Heart left ventricle (tissue), 16 donors: Measurements from ENCODE around the gene CELF2. TPM values are rescaled to one million over a fixed set of nuclear protein-coding genes. Genes with fewer than 3 reads are reported as not detected.

ENCODE experiments used
- ATAC-seq, 4 donors: fragments of 200-7000 bp; cut with Tn5 transposase; one replicate each; pipeline ENCODE4 v1.9.1; 2020 to 2022; ENCODE audit warnings: moderate library complexity in 4 of 4, mild to moderate bottlenecking in 3 of 4, moderate number of reproducible peaks in 1 of 4
- DNase-seq, 5 donors: peaks; one replicate each; pipeline ENCODE4 v3.0.0-alpha.2; 2020
- H3K27ac ChIP-seq, 12 donors: fragments of 200-600 bp; sonication (generic) in 4 of 12; one replicate each; pipeline versions ENCODE4 v1.5.0 to v1.8.0; 2016 to 2022; ENCODE audit warnings: mild to moderate bottlenecking in 2 of 12
- H3K27me3 ChIP-seq, 9 donors: fragments of 200-600 bp; sonication (generic) in 2 of 9; one replicate each; pipeline versions ENCODE4 v1.5.1 to v1.8.0; 2016 to 2022; ENCODE audit warnings: mild to moderate bottlenecking in 3 of 9
- H3K36me3 ChIP-seq, 9 donors: fragments of 200-600 bp; sonication (generic) in 2 of 9; one replicate each; pipeline versions ENCODE4 v1.5.0 to v1.8.0; 2018 to 2022; ENCODE audit warnings: mild to moderate bottlenecking in 2 of 9
- H3K4me1 ChIP-seq, 12 donors: fragments of 200-600 bp; sonication (generic) in 4 of 12; one replicate each; pipeline versions ENCODE4 v1.5.0 to v1.8.0; 2016 to 2022; ENCODE audit warnings: mild to moderate bottlenecking in 3 of 12
- H3K4me3 ChIP-seq, 12 donors: fragments of 200-600 bp; sonication (generic) in 4 of 12; one replicate each; pipeline versions ENCODE4 v1.5.0 to v1.8.0; 2017 to 2022; ENCODE audit warnings: mild to moderate bottlenecking in 9 of 12, moderate library complexity in 4 of 12
- H3K9me3 ChIP-seq, 12 donors: fragments of 200-600 bp; sonication (generic) in 4 of 12; one replicate each; pipeline versions ENCODE4 v1.5.0 to v1.8.0; 2016 to 2022; ENCODE audit warnings: mild to moderate bottlenecking in 1 of 12
- POLR2A ChIP-seq, 2 donors: fragments of 450-650 bp; IDR thresholded peaks; one replicate each; pipeline ENCODE4 v1.6.1; 2017; ENCODE audit warnings: antibody characterized with exemption in 2 of 2, mild to moderate bottlenecking in 2 of 2, moderate library complexity in 2 of 2
- WGBS, 4 donors: extraction: QIAGEN DNeasy Blood & Tissue Kit in 2 of 4; methylation state at CpG; one replicate each; pipeline versions ENCODE4 v1.1.5 to v1.1.7; 2013 to 2018; 5-methylcytosine and 5-hydroxymethylcytosine counted together
- intact Hi-C, 10 donors: fragments of 100-400 bp; cut with DNase I; formaldehyde crosslinking; loops; one replicate each; pipeline versions ENCODE4 v1.11.1 to v1.14.2; 2022
- polyA plus RNA-seq, 2 donors: library from polyadenylated mRNA; stranded (reverse); fragments of 200-250 nt; gene quantifications; one replicate each; pipeline ENCODE4 v1.2.3, GENCODE V29; 2013
- total RNA-seq, 9 donors: library from RNA; depleted of rRNA in 2 of 9; stranded (reverse); fragments of >200 nt in 2 of 9; fragmentation: NEBNext Ultra II Directional in 3 of 9; extraction: Animal tissue kit (Norgen Biotek cat#: 25700) in 3 of 9; gene quantifications; one replicate each; pipeline versions ENCODE4 v1.1.0 to v1.2.4, GENCODE V29; 2016 to 2023
- TF ChIP-seq, protein P1 (sequence below), 12 donors: fragments of 200-600 bp; sonication (generic) in 4 of 12; IDR thresholded peaks; one replicate each; pipeline versions ENCODE4 v1.5.0 to v1.8.0; 2018 to 2022; ENCODE audit warnings: antibody characterized with exemption in 12 of 12, mild to moderate bottlenecking in 5 of 12
- donor health status: ischemic (EF 13 %, LVEDD 7.1; RV severe dilation, severe dysfunction).
- donor health status: healthy with polysubstance abuse.
- donor health status: DM: no; HTN: yes; CAD: no.
- donor health status: DM: no; HTN: no; CAD: no.
- donor health status: ischemic (EF 25% LVEDD 6.9; RV normal size, moderate dysfunction).
- donor health status: ischemic (EF 25% LVEDD 5.7; RV mildly dilated, moderate dysfunction).
- donor health status: healthy.
- donor health status: DM: yes; HTN: yes; CAD: no.
- donor health status: ischemic (EF 35%, LVEDD 5.7; RV mildly dilated, moderate dysfunction).
- donor health status: nonischemic (EF 11% LVEDD 7.7; RV severe dilation, severe dysfunction).
- donor health status: DM: yes; HTN: yes; CAD: no.
- donor health status: PGD.
- donor health status: ischemic (EF 29% LVEDD 5.4; RV normal size, mild dysfunction).
- donor health status: nonischemic (EF 23%, LVEDD 6.1; RV moderate dilation, normal function).

CELF2 gene
- total and polyA plus RNA-seq, 11 donors, result 14.2 to 103 (median 67.1) TPM

DNA sequence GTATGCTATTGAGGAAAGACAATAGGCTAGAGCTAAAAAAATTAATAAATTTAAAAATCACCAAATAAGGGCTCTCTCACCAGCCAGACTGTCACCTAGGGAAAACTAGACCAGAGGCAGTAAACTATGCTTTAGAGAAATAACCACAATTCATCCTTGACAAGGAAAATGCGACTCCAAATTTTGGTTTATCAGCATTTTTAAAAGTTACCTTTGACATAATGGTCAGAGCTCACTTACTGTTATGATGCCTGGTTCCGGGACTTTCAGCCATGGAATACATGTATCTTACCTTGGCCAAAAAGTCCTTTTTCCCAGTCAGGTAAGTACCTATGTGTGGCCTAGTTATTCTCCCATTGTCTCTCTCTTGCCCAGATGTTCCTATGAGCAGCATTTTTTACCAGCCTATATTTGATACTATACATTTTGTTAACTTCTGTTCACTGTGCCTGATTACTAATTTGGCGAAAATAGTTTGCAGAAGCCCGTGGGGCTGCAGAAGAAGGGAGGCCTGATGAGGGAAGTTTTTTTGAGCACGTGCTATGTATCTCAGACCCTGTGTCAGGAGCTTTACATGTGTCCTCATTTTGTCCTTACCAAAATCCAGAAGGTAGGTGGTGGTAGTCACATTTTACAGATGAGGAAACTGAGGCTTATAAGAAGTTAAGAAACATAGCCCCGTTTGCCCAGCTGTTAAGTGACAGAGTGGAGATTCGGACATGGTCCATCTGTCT lies 149.7 kb downstream of the CELF2 start:
- Histone ChIP-seq H3K9me3 (no peaks in the 10 kb centered on the region), H3K27me3 (no peaks in the 10 kb centered on the region), H3K4me1 (peaks cover 0 to 75% (median 38%) of the 10 kb centered on the region in 12 donors), H3K4me3 (peak overlapping the region in 9 of 12 donors; percentile 63 to 87 (median 72)), H3K36me3 (peaks cover 0 to 6% (median 0%) of the 10 kb centered on the region in 9 donors), H3K27ac (peak overlapping the region in 6 of 12 donors; percentile 1 to 98 (median 88))
- no peak for TF ChIP-seq POLR2A (IDR thresholded peaks at IDR 0.05)
- TF ChIP-seq, protein P1, sequence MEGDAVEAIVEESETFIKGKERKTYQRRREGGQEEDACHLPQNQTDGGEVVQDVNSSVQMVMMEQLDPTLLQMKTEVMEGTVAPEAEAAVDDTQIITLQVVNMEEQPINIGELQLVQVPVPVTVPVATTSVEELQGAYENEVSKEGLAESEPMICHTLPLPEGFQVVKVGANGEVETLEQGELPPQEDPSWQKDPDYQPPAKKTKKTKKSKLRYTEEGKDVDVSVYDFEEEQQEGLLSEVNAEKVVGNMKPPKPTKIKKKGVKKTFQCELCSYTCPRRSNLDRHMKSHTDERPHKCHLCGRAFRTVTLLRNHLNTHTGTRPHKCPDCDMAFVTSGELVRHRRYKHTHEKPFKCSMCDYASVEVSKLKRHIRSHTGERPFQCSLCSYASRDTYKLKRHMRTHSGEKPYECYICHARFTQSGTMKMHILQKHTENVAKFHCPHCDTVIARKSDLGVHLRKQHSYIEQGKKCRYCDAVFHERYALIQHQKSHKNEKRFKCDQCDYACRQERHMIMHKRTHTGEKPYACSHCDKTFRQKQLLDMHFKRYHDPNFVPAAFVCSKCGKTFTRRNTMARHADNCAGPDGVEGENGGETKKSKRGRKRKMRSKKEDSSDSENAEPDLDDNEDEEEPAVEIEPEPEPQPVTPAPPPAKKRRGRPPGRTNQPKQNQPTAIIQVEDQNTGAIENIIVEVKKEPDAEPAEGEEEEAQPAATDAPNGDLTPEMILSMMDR (IDR thresholded peaks at IDR 0.05), result no peak
- no peak for ATAC-seq
- DNase-seq, result no peak
- intact Hi-C loops, result loop anchor here in 7 of 10 donors (5.0 to 10.0 kb wide), 8 partner anchors 53 to 353 kb away; no protein-coding TSS in a partner anchor
- 69 to 82% (median 76%) methylated on average over 7 of the region's 7 CpGs for WGBS, 4 donors

GRCh38 chr10:11168423-11169090 lies 150.9 kb downstream of the CELF2 start:
- intact Hi-C loops, result loop anchor here in 7 of 10 donors (5.0 to 10.0 kb wide), 8 partner anchors 54 to 354 kb away; no protein-coding TSS in a partner anchor
- Histone ChIP-seq H3K27me3 (no peaks in the 10 kb centered on the region), H3K4me1 (peaks cover 0 to 78% (median 36%) of the 10 kb centered on the region in 12 donors), H3K36me3 (peaks cover 0 to 8% (median 0%) of the 10 kb centered on the region in 9 donors), H3K27ac (peak overlapping the region in 1 of 12 donors; percentile 98), H3K9me3 (no peaks in the 10 kb centered on the region), H3K4me3 (peak overlapping the region in 4 of 12 donors; percentile 72 to 87 (median 81))
- 68 to 75% (median 69%) methylated on average over 6 of the region's 6 CpGs for WGBS, 4 donors
- DNase-seq (no peak), ATAC-seq (no peak)
- TF ChIP-seq, protein P1 (IDR thresholded peaks at IDR 0.05), result no peak
- no peak for TF ChIP-seq POLR2A (IDR thresholded peaks at IDR 0.05)

- WGBS, 4 donors, result 86 to 94% (median 92%) methylated on average over 2 of the region's 2 CpGs
- Histone ChIP-seq H3K36me3 (peaks cover 0 to 13% (median 0%) of the 10 kb centered on the region in 9 donors), H3K27me3 (no peaks in the 10 kb centered on the region), H3K4me1 (peaks cover 0 to 79% (median 32%) of the 10 kb centered on the region in 12 donors), H3K9me3 (no peaks in the 10 kb centered on the region), H3K4me3 (peak overlapping the region in 1 of 12 donors; percentile 87), H3K27ac (peak overlapping the region in 3 of 12 donors; percentile 16 to 98 (median 42))
- intact Hi-C loops, result loop anchor here in 8 of 10 donors (5.0 to 10.0 kb wide), 9 partner anchors 55 to 355 kb away; no protein-coding TSS in a partner anchor
- TF ChIP-seq, protein P1 (IDR thresholded peaks at IDR 0.05), result no peak
- TF ChIP-seq POLR2A (IDR thresholded peaks at IDR 0.05), result no peak
- ATAC-seq (no peak), DNase-seq (no peak)
These were observed 152.3 kb downstream of the CELF2 start for GRCh38 chr10:11169976-11170375.

- no peak for DNase-seq
- peak overlapping the region in 5 of 12 donors; percentile 16 to 98 (median 31) for H3K27ac ChIP-seq
These were observed 152.9 kb downstream of the CELF2 start for GRCh38 chr10:11170574-11170973.

More at GRCh38 chr10:11170574-11170973, 152.9 kb downstream of the CELF2 start:
- intact Hi-C loops, result loop anchor here in 3 of 10 donors (10.0 kb wide), 1 partner anchor 94 kb away; no protein-coding TSS in a partner anchor
- peaks cover 0 to 13% (median 0%) of the 10 kb centered on the region in 9 donors for H3K36me3 ChIP-seq
- peak overlapping the region in 1 of 12 donors; percentile 87 for H3K4me3 ChIP-seq
- ATAC-seq, result no peak
- H3K4me1 ChIP-seq, result peaks cover 0 to 79% (median 36%) of the 10 kb centered on the region in 12 donors
- TF ChIP-seq POLR2A (IDR thresholded peaks at IDR 0.05), result no peak
- no peaks in the 10 kb centered on the region for H3K27me3 ChIP-seq
- WGBS, 4 donors, result 78 to 80% (median 79%) methylated on average over 8 of the region's 8 CpGs
- H3K9me3 ChIP-seq, result no peaks in the 10 kb centered on the region
